ENCODE data around the gene TRIOBP. TPM values are rescaled to one million over a fixed set of nuclear protein-coding genes. Genes with fewer than 3 reads are reported as not detected.
"Not testable (repeated sequence)": the region's sequence is repeated elsewhere in the genome, so short reads cannot be mapped to it uniquely, and the experiment has no call there.

TRIOBP gene
- total RNA-seq, 1 experiment from 2014 or later = 154 TPM

DNA sequence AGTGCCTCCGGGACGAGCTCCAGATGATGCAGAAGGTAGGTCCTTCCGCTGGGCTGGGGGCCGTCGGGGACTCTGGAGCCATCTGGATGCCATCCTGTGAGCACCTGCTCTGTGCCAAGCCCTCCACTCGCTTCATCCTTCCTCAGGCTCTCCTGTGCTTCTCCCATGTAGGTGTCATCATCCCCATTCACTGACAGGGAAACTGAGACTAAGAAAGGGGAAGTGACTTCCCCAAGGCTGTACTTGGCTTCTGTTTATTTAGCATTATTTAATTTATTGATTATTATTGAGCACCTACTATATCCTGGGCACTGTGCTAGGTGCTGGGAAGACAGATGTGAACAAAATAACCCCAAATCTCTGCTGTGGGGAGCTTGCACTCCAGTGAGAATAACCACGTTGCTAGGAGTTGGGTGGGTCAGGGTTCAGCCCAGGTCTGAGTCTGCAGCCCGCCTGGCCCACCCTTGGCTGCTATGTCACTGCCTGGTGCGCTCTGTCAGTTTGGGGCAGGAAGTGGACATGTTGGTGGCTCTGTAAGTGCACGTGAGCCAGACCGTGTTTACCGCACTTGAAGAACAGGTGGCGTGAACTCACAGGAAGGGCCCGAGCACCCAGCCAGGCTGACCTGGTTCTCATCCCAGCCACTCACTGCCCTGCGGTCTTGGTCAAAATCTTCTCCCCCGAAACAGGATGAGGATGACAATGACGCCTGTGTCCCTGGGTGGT, 75.0 kb downstream of the TRIOBP start:
- Histone ChIP-seq H3K9me3 (no peaks in the 10 kb centered on the region), H3K4me3 (no peak overlapping the region), H3K27me3 (no peaks in the 10 kb centered on the region), H3K36me3 (peaks cover 62% of the 10 kb centered on the region)
- no peak for DNase-seq

DNA sequence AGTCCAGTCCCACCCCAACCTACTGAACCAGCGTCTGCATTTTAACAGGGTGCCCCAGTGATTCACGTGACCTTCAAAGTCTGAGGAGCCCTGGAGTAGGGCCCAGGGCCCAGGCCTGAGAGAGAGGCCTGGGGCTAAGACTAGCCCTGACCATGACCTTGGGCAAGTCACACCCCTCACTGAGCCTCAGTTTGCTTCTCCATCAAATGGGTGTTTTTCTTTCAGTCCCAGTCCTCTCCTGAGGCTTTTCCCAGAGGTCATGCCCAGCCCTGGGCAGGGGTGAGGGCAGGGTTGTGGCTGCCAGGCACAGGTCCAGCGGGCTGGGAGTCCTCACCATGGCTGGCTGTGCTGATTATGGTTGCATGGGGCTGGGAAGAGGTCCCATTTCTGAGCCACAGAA, 77.9 kb downstream of the TRIOBP start:
- no peaks in the 10 kb centered on the region for H3K27me3 ChIP-seq
- no peaks in the 10 kb centered on the region; the same call in 1 of the 2 replicates for H3K9me3 ChIP-seq
- H3K36me3 ChIP-seq = peaks cover 38% of the 10 kb centered on the region
- H3K4me3 ChIP-seq = no peak overlapping the region
- DNase-seq = no peak

DNA sequence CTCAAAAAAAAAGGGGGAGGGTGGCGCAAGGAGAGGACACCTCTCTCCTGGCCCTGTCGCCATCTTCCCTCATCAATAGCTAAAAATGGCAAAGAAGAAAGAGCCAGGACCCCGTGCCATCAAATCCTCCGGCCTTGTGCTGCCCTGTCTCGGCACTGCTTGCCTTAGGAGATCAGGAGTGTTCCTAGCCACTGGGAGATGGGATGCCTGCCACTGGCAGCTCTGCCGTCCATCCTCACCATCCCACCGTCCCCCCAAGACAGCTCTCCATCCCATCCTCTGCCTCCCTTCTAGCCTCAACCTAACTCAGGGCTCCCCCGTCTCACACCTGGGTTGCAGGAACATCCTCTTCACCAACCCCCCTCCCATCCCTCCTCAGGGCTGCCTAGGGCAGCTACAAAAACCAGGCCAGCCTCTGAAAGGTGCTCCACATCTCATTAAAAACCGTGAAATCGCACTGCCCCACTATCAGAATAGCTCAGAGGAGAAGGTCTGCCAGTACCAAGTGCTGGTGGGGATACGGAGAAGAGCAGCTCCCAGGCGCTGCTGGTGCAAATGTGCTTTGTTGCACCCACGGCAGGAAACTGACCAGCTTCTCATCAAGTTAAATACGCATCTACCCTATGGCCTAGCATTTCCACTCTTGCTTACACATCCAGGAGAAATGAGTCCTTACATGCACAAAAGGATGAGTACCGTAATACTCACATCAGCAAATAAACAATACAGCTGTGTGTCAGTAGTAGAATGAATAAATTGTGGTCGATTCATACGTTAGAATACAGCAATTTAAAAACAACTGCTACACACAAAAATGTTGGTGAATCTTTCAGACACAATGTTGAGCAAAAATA, 79.2 kb downstream of the TRIOBP start:
- H3K27me3 ChIP-seq = no peaks in the 10 kb centered on the region
- no peaks in the 10 kb centered on the region; the same call in 1 of the 2 replicates for H3K9me3 ChIP-seq
- H3K36me3 ChIP-seq = peaks cover 34% of the 10 kb centered on the region
- no peak overlapping the region for H3K4me3 ChIP-seq
- DNase-seq = peak; percentile 61

DNA sequence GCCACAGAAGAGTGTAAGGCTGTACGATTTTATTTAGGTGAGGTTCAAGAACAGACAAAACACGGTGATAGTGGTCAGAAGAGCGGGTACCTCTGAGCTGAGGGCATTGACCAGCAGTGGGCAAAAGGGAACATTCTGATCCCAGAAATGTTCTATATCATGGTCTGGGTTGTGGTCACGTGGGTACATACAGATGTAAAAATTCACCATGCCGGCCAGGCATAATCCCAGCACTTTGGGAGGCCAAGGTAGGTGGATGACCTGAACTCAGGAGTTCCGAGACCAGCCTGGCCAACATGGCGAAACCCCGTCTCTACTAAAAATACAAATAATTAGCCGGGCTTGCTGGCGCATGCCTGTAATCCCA, 79.8 kb downstream of the TRIOBP start:
- peaks cover 30% of the 10 kb centered on the region for H3K36me3 ChIP-seq
- H3K9me3 ChIP-seq = no peaks in the 10 kb centered on the region; the same call in 1 of the 2 replicates
- peak; percentile 37 for DNase-seq
- no peaks in the 10 kb centered on the region for H3K27me3 ChIP-seq
- no peak overlapping the region for H3K4me3 ChIP-seq

DNA sequence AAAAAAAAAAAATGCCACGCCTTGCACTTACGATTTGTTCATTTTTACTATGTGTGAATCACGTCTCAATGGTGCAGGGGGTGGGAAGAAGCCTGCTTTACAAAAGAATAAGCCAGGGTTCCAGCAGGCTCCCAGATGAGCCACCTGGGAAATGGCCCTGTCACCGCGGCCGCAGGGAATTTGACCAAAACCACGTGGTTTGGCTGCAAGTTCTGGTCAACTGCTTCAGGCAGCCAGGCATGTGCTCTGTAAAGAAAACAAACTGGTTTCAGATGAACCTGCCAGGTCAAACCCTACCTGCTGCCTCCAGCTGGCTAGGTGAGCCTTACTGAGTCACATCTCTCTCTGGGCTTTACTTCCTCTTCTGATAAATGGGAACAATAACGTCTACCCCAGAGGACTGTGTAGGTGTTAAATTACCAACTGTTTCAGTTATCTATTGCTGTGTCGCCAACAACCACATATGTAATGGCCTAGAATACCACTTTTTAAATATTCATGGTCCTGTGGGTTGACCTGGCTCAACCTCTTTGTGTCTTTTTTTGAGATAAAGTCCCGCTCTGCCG, 80.4 kb downstream of the TRIOBP start:
- peak; percentile 81 for DNase-seq
- Histone ChIP-seq H3K9me3 (no peaks in the 10 kb centered on the region; the same call in 1 of the 2 replicates), H3K4me3 (no peak overlapping the region), H3K36me3 (peaks cover 24% of the 10 kb centered on the region), H3K27me3 (no peaks in the 10 kb centered on the region)

DNA sequence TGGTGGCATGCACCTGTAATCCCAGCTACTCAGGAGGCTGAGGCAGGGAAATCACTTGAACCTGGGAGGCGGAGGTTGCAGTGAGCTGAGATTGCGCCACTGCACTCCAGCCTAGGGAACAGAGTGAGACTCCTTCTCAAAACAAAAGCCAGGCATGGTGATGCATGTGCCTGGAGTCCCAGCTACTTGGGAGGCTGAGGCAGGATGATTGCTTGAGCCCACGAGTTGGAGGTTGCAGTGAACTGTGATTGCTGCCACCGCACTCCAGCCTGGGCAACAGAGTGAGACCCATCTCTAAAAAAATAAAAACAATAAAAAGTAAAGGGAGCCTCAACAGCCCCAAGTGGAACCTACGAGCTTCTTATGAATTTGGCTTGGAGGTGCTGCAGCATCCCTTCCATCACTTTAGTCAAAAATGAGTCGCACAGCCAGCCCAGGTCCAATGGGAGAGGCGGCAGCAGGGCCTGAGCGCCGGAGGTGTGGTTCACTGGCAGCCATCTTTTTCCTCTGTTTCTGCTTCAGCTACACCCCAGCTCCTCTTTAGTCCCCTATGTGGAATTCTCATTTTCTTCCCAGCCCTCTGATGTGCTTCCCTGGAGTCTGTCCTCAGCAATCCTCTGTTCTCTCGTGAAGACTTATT, 81.6 kb downstream of the TRIOBP start:
- no peaks in the 10 kb centered on the region; the same call in 1 of the 2 replicates for H3K9me3 ChIP-seq
- peaks cover 15% of the 10 kb centered on the region for H3K36me3 ChIP-seq
- no peak for DNase-seq
- no peaks in the 10 kb centered on the region for H3K27me3 ChIP-seq
- H3K4me3 ChIP-seq = no peak overlapping the region

GRCh38 chr22:37781434-37782059, 84.7 kb downstream of the TRIOBP start:
- Histone ChIP-seq H3K27me3 (no peaks in the 10 kb centered on the region), H3K9me3 (no peaks in the 10 kb centered on the region; the same call in 1 of the 2 replicates), H3K36me3 (no peaks in the 10 kb centered on the region), H3K4me3 (no peak overlapping the region)
- DNase-seq = peak; percentile 55

DNA sequence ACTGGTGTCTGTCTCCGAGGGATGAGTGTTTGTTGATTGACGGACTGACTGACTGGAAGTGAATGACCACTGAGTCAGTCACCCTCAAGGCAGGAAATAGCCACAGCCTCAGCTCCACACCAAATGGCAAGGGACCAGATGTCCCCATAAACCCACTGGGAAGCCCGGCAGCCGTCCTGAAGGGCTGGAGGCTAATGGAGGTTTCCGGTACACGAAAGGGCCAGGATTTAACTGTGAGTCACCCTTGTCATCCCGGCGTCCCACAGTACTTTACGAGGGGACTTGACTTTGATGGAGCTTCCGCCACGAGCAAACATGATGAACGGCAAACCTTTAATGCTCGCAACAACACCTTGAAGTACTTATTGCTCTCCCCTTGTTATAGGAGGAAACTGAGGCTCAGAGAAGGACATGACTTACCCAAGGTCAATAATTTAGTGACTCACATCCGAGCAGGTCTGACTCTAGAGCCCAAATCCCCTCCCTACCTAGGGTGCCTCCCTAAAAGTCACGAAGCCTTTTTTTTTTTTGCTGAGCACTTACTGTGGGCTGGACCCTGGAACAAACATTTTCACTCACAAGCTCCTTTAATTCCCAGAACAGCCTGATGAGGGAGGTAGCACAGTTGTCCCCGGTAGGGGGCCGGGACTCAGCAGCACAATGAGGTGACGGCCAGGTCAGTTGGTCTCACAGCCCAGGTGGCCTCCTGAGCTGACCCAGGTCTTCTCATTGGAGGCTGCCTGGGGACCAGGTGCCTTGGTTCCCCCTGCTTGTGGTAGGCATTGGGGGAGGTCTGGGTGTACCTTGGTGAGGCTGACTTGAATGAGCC, 85.7 kb downstream of the TRIOBP start:
- Histone ChIP-seq H3K9me3 (no peaks in the 10 kb centered on the region; the same call in 1 of the 2 replicates), H3K36me3 (no peaks in the 10 kb centered on the region), H3K4me3 (no peak overlapping the region), H3K27me3 (no peaks in the 10 kb centered on the region)
- DNase-seq = peak; percentile 44

DNA sequence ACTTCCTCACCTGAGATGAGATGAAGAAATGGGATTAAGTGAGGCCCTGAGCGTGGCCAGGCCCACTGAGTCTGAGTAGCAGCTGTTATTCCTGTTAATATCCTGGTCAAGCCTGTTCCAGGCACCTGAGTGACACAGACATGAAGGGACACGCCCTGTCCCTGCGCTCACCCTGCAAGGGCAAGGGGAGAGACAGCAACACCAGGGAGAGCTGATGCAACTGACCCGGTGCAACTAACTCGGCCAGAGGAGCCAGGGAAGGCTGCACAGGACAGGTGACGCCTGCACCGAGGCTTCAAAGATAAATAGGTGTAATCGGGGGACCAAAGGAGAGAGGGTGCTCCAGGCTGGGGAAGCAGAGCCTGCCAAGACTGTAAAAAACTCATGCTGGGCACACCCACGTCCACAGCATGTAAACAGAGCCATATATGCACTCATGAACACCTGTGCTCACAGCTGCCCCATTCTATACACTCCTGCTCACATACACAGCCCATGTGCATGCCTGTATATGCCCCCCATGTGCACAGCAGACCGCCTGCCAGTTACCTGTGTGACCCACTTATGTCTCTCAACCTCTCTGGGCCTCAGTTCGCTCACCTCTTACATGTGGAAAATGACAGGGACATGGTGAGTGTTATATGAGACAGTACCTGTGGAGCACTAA, 88.1 kb downstream of the TRIOBP start:
- Histone ChIP-seq H3K27me3 (no peaks in the 10 kb centered on the region), H3K4me3 (no peak overlapping the region), H3K9me3 (no peaks in the 10 kb centered on the region), H3K36me3 (no peaks in the 10 kb centered on the region)
- no peak for DNase-seq

- no peak overlapping the region for H3K4me3 ChIP-seq
- H3K9me3 ChIP-seq = no peaks in the 10 kb centered on the region
- H3K27me3 ChIP-seq = no peaks in the 10 kb centered on the region
- DNase-seq = no peak
- no peaks in the 10 kb centered on the region for H3K36me3 ChIP-seq
These were observed 93.4 kb downstream of the TRIOBP start for GRCh38 chr22:37790234-37790633.

DNA sequence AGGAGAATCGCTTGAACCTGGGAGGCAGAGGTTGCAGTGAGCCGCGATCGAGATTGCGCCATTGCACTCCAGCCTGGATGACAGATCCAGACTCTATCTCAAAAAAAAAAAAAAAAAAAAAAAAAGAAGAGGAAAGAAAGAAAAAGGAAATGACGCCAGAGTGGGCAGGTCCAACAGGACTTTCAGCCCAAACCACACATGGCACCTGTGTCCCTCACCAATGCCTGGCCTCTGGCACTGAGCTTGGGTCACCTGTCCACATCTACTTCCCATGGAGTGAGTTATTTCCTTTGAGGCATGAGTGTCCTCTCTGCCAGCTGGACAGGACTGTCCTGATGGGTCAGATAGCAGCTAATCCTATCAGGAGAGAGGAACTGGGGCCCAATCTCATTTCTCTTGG, 95.6 kb downstream of the TRIOBP start:
- no peak for DNase-seq
- no peaks in the 10 kb centered on the region for H3K36me3 ChIP-seq
- no peaks in the 10 kb centered on the region for H3K9me3 ChIP-seq
- H3K4me3 ChIP-seq = no peak overlapping the region
- H3K27me3 ChIP-seq = no peaks in the 10 kb centered on the region

- H3K27me3 ChIP-seq = no peaks in the 10 kb centered on the region
- H3K4me3 ChIP-seq = no peak overlapping the region
- no peaks in the 10 kb centered on the region for H3K9me3 ChIP-seq
- DNase-seq = no peak
- H3K36me3 ChIP-seq = no peaks in the 10 kb centered on the region
These were observed 97.5 kb downstream of the TRIOBP start for GRCh38 chr22:37794376-37794775.

GRCh38 chr22:37796079-37796478, 99.2 kb downstream of the TRIOBP start:
- Histone ChIP-seq H3K9me3 (no peaks in the 10 kb centered on the region), H3K27me3 (no peaks in the 10 kb centered on the region), H3K36me3 (no peaks in the 10 kb centered on the region), H3K4me3 (no peak overlapping the region)
- no peak for DNase-seq

GRCh38 chr22:37797259-37797658, 100.4 kb downstream of the TRIOBP start:
- H3K36me3 ChIP-seq, H3K27me3 ChIP-seq, DNase-seq: not testable (repeated sequence)

GRCh38 chr22:37797874-37798500, 101.1 kb downstream of the TRIOBP start:
- Histone ChIP-seq H3K36me3 (no peaks in the 10 kb centered on the region), H3K9me3 (no peaks in the 10 kb centered on the region), H3K4me3 (no peak overlapping the region), H3K27me3 (no peaks in the 10 kb centered on the region; the same call in 1 of the 2 replicates)
- no peak for DNase-seq

More at GRCh38 chr22:37797259-37797658, 100.4 kb downstream of the TRIOBP start:
- not testable (repeated sequence) for H3K4me3 ChIP-seq, H3K9me3 ChIP-seq
